ENCODE measurements around the gene ROPN1B. TPM values are rescaled to one million over a fixed set of nuclear protein-coding genes. Genes with fewer than 3 reads are reported as not detected.

The ROPN1B gene
- total RNA-seq, 1 experiment from 2014 or later, result 0.92 TPM

- Mint-ChIP-seq H3K36me3 (ENCODE audit: insufficient read depth, unreplicated experiment) (no peaks in the 10 kb centered on the region), H3K9me3 (ENCODE audit: low read depth, unreplicated experiment) (peaks cover 9% of the 10 kb centered on the region), H3K4me1 (ENCODE audit: low read depth, unreplicated experiment) (no peaks in the 10 kb centered on the region), H3K27ac (ENCODE audit: unreplicated experiment) (no peak overlapping the region), H3K4me3 (ENCODE audit: low read depth, unreplicated experiment) (no peak overlapping the region), H3K27me3 (ENCODE audit: unreplicated experiment) (no peaks in the 10 kb centered on the region)
- BruUV-seq (replicated peaks), result no TSS peak
- intact Hi-C loops (cut with micrococcal nuclease; ENCODE audit: unreplicated experiment), result no loop called here
- CTCF ChIA-PET, result no interaction called here
- DNase-seq, result no peak
- TF ChIP-seq CTCF (IDR thresholded peaks at IDR 0.05; ENCODE audit: unreplicated experiment), result no peak
Measured at GRCh38 chr3:126004217-126004616, 35.2 kb downstream of the ROPN1B start.

GRCh38 chr3:126004692-126005091, 35.7 kb downstream of the ROPN1B start:
- no peaks in the 10 kb centered on the region for H3K36me3 Mint-ChIP-seq (ENCODE audit: insufficient read depth, unreplicated experiment)
- intact Hi-C loops (cut with micrococcal nuclease; ENCODE audit: unreplicated experiment), result no loop called here
- BruUV-seq (replicated peaks), result no TSS peak
- no peaks in the 10 kb centered on the region for H3K4me1 Mint-ChIP-seq (ENCODE audit: low read depth, unreplicated experiment)
- no peak overlapping the region for H3K4me3 Mint-ChIP-seq (ENCODE audit: low read depth, unreplicated experiment)
- no peak overlapping the region for H3K27ac Mint-ChIP-seq (ENCODE audit: unreplicated experiment)
- TF ChIP-seq CTCF (IDR thresholded peaks at IDR 0.05; ENCODE audit: unreplicated experiment), result no peak
- no peak for DNase-seq
- peaks cover 5% of the 10 kb centered on the region for H3K9me3 Mint-ChIP-seq (ENCODE audit: low read depth, unreplicated experiment)
- H3K27me3 Mint-ChIP-seq (ENCODE audit: unreplicated experiment), result no peaks in the 10 kb centered on the region
- CTCF ChIA-PET, result no interaction called here

- CTCF ChIA-PET, result no interaction called here
- no peaks in the 10 kb centered on the region for H3K27me3 Mint-ChIP-seq (ENCODE audit: unreplicated experiment)
- BruUV-seq (replicated peaks), result no TSS peak
- no peak overlapping the region for H3K4me3 Mint-ChIP-seq (ENCODE audit: low read depth, unreplicated experiment)
- no peak overlapping the region for H3K27ac Mint-ChIP-seq (ENCODE audit: unreplicated experiment)
- H3K36me3 Mint-ChIP-seq (ENCODE audit: insufficient read depth, unreplicated experiment), result no peaks in the 10 kb centered on the region
- DNase-seq, result no peak
- intact Hi-C loops (cut with micrococcal nuclease; ENCODE audit: unreplicated experiment), result no loop called here
- no peaks in the 10 kb centered on the region for H3K4me1 Mint-ChIP-seq (ENCODE audit: low read depth, unreplicated experiment)
- no peak for TF ChIP-seq CTCF (IDR thresholded peaks at IDR 0.05; ENCODE audit: unreplicated experiment)
- H3K9me3 Mint-ChIP-seq (ENCODE audit: low read depth, unreplicated experiment), result peaks cover 5% of the 10 kb centered on the region
Measured at GRCh38 chr3:126005951-126006350, 37.0 kb downstream of the ROPN1B start.

- H3K4me3 Mint-ChIP-seq (ENCODE audit: low read depth, unreplicated experiment), result no peak overlapping the region
- DNase-seq, result no peak
- H3K9me3 Mint-ChIP-seq (ENCODE audit: low read depth, unreplicated experiment), result no peaks in the 10 kb centered on the region
- H3K27ac Mint-ChIP-seq (ENCODE audit: unreplicated experiment), result no peak overlapping the region
- no TSS peak for BruUV-seq (replicated peaks)
- H3K4me1 Mint-ChIP-seq (ENCODE audit: low read depth, unreplicated experiment), result no peaks in the 10 kb centered on the region
- CTCF ChIA-PET, result no interaction called here
- TF ChIP-seq CTCF (IDR thresholded peaks at IDR 0.05; ENCODE audit: unreplicated experiment), result no peak
- no peaks in the 10 kb centered on the region for H3K27me3 Mint-ChIP-seq (ENCODE audit: unreplicated experiment)
- no peaks in the 10 kb centered on the region for H3K36me3 Mint-ChIP-seq (ENCODE audit: insufficient read depth, unreplicated experiment)
- intact Hi-C loops (cut with micrococcal nuclease; ENCODE audit: unreplicated experiment), result no loop called here
Measured at GRCh38 chr3:126008219-126008618, 39.2 kb downstream of the ROPN1B start.

- no TSS peak for BruUV-seq (replicated peaks)
- H3K9me3 Mint-ChIP-seq (ENCODE audit: low read depth, unreplicated experiment), result no peaks in the 10 kb centered on the region
- intact Hi-C loops (cut with micrococcal nuclease; ENCODE audit: unreplicated experiment), result no loop called here
- DNase-seq, result no peak
- no peaks in the 10 kb centered on the region for H3K4me1 Mint-ChIP-seq (ENCODE audit: low read depth, unreplicated experiment)
- H3K27ac Mint-ChIP-seq (ENCODE audit: unreplicated experiment), result no peak overlapping the region
- CTCF ChIA-PET, result no interaction called here
- H3K36me3 Mint-ChIP-seq (ENCODE audit: insufficient read depth, unreplicated experiment), result no peaks in the 10 kb centered on the region
- H3K27me3 Mint-ChIP-seq (ENCODE audit: unreplicated experiment), result no peaks in the 10 kb centered on the region
- no peak for TF ChIP-seq CTCF (IDR thresholded peaks at IDR 0.05; ENCODE audit: unreplicated experiment)
- no peak overlapping the region for H3K4me3 Mint-ChIP-seq (ENCODE audit: low read depth, unreplicated experiment)
Measured at GRCh38 chr3:126009181-126009580, 40.2 kb downstream of the ROPN1B start.

All from Calu3 (cell line).